LNCaP clone FGC (cell line): ENCODE data around the gene ETV5.

Source experiments
- DNase-seq: peaks from one replicate; pipeline ENCODE4 v3.0.0-alpha.2; 2011; ENCODE audit warnings: low read depth
- H3K4me3 ChIP-seq: 2 replicates; pipeline ENCODE4 v1.5.1; 2011; ENCODE audit warnings: mild to moderate bottlenecking, low read depth, low read length, control low read depth
- CTCF ChIP-seq: IDR thresholded peaks from 2 replicates; pipeline ENCODE4 v1.5.1; 2012; ENCODE audit warnings: mild to moderate bottlenecking; ENCODE audit not compliant: control insufficient read depth, insufficient read depth; ENCODE audit errors: extremely low read depth

Gene ETV5

GRCh38 chr3:186149319-186149960, 40.6 kb upstream of the ETV5 start:
- no peak for DNase-seq
- TF ChIP-seq CTCF = no peak
- no peak overlapping the region for H3K4me3 ChIP-seq

GRCh38 chr3:186144257-186144656, 35.4 kb upstream of the ETV5 start:
- H3K4me3 ChIP-seq = no peak overlapping the region
- no peak for TF ChIP-seq CTCF
- no peak for DNase-seq

DNA sequence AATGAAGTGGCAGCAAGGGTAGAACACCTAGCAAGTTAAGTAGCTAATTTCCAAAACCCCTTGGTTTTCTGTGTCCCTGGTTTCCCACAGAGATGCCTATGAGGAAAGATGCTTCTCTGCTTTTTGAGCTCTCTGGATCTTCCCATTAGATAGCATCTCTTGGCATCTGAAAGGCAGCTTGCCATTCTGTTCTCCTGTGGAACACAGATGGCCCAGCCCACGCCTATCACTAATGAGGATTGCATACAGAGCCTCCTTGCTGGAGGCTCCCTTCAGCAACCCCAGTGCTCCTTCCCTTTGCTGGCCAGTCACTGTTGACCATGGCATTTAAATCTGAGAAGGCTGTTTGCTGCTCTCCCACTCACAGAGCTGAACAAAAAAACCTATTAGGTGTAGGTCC, 34.4 kb upstream of the ETV5 start:
- DNase-seq = no peak
- no peak overlapping the region for H3K4me3 ChIP-seq
- TF ChIP-seq CTCF = no peak

DNA sequence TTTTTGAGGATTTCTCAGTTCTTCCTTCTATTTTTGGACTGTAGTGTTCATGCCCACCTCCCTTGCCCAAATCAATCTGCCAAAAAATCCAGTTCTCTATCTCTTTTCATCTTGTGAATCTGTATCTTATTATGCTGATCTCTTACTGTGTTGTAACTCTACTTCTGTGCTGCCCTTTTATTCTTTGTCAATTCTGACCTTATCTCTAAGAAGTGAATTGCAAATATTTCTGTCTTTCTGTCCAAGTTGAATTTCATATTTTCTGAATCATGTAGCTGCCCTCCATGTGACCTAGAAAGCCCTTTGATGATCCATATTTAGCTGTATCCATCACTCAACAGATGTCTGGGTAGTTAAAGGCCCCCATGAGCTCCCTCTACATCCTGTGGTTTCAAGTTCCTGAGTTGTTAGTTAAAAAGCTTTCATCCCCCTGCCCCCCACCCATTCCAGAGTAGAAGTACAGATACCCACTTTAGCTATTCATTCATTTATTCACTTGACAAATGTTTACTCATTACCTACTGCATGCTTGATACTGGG, 33.6 kb upstream of the ETV5 start:
- no peak for TF ChIP-seq CTCF
- DNase-seq = no peak
- H3K4me3 ChIP-seq = no peak overlapping the region

GRCh38 chr3:186141790-186142189, 32.9 kb upstream of the ETV5 start:
- no peak for DNase-seq
- no peak overlapping the region for H3K4me3 ChIP-seq
- TF ChIP-seq CTCF = no peak

GRCh38 chr3:186138272-186138981, 29.5 kb upstream of the ETV5 start:
- DNase-seq = no peak
- no peak for TF ChIP-seq CTCF

More at GRCh38 chr3:186138272-186138981, 29.5 kb upstream of the ETV5 start:
- H3K4me3 ChIP-seq = no peak overlapping the region
